Esophagus squamous epithelium (tissue), 5 donors: Measurements from ENCODE around the gene TCN2. TPM values are rescaled to one million over a fixed set of nuclear protein-coding genes. Genes with fewer than 3 reads are reported as not detected.

Experiments used
- DNase-seq: peaks from one replicate; lab custom pipeline; 2025; lab: John Stamatoyannopoulos, UW
- H3K27ac ChIP-seq, 4 donors: fragments of 200-600 bp; sonication (generic); one replicate each; pipeline ENCODE4 v1.5.1; 2016 to 2019; ENCODE audit warnings: mild to moderate bottlenecking in 1 of 4
- H3K27me3 ChIP-seq, 4 donors: fragments of 200-600 bp; sonication (generic); 1 replicate in 3 of 4; 2 replicates in 1 of 4; pipeline versions ENCODE4 v1.5.1 to v1.6.0; 2017 to 2021; ENCODE audit warnings: antibody characterized with exemption in 1 of 4
- H3K36me3 ChIP-seq, 3 donors: fragments of 200-600 bp; sonication (generic); one replicate each; pipeline ENCODE4 v1.5.1; 2016 to 2019
- H3K4me1 ChIP-seq, 3 donors: fragments of 200-600 bp; sonication (generic); one replicate each; pipeline ENCODE4 v1.5.1; 2017 to 2019
- H3K4me3 ChIP-seq, 4 donors: fragments of 200-600 bp; sonication (generic); 1 replicate in 3 of 4; 2 replicates in 1 of 4; pipeline ENCODE4 v1.5.1; 2016 to 2019; ENCODE audit warnings: mild to moderate bottlenecking in 2 of 4, moderate library complexity in 1 of 4
- H3K9me3 ChIP-seq, 3 donors: fragments of 200-600 bp; sonication (generic); one replicate each; pipeline ENCODE4 v1.5.1; 2016 to 2019
- CTCF ChIP-seq, 6 experiments: fragments of 450-650 bp in 4 of 6; fragments of 200-600 bp in 2 of 6; sonication (generic) in 2 of 6; IDR thresholded peaks; one replicate each; pipeline ENCODE4 v1.5.1; 2016 to 2019; ENCODE audit warnings: antibody characterized with exemption in 6 of 6, mild to moderate bottlenecking in 4 of 6, moderate library complexity in 4 of 6
- POLR2A ChIP-seq, 4 donors: fragments of 450-650 bp; IDR thresholded peaks; one replicate each; pipeline ENCODE4 v1.6.1; 2017; ENCODE audit warnings: antibody characterized with exemption in 4 of 4, mild to moderate bottlenecking in 4 of 4, moderate library complexity in 3 of 4
- WGBS, 2 donors: methylation state at CpG; one replicate each; pipeline ENCODE4 v1.1.5; 2018; 5-methylcytosine and 5-hydroxymethylcytosine counted together
- intact Hi-C: fragments of 100-400 bp; cut with DNase I; formaldehyde crosslinking; loops from one replicate; pipeline ENCODE4 v1.15.0; 2022
- total RNA-seq, 4 donors: library from RNA; depleted of rRNA; stranded (reverse); fragments of >200 nt; gene quantifications; one replicate each; pipeline ENCODE4 v1.1.0, GENCODE V29; 2016
- donor health status: DM: yes; HTN: yes; CAD: no.

The TCN2 gene
- total RNA-seq, 4 donors from 2014 or later: 1.9 to 20.4 (median 10.4) TPM

GRCh38 chr22:30568137-30568805, 38.7 kb upstream of the TCN2 start:
- Histone ChIP-seq H3K9me3 (no peaks in the 10 kb centered on the region), H3K4me1 (no peaks in the 10 kb centered on the region), H3K36me3 (no peaks in the 10 kb centered on the region), H3K27ac (no peak overlapping the region), H3K4me3 (no peak overlapping the region), H3K27me3 (peaks cover 0 to 5% (median 0%) of the 10 kb centered on the region in 4 donors)
- TF ChIP-seq POLR2A (IDR thresholded peaks at IDR 0.05) (no peak), CTCF (IDR thresholded peaks at IDR 0.05) (no peak)
- intact Hi-C loops: no loop called here
- WGBS, 2 donors: 60 to 62% methylated on average over 9 to 10 of the region's 10 CpGs
- DNase-seq: no peak

GRCh38 chr22:30569674-30570202, 37.2 kb upstream of the TCN2 start:
- no peak for TF ChIP-seq POLR2A (IDR thresholded peaks at IDR 0.05)
- TF ChIP-seq CTCF (IDR thresholded peaks at IDR 0.05): no peak
- intact Hi-C loops: no loop called here
- 83 to 84% methylated on average over 10 of the region's 10 CpGs for WGBS, 2 donors

GRCh38 chr22:30572210-30572609, 34.8 kb upstream of the TCN2 start:
- no peak overlapping the region for H3K27ac ChIP-seq
- H3K4me3 ChIP-seq: no peak overlapping the region
- WGBS, 2 donors: 73 to 80% methylated on average over 5 of the region's 6 CpGs
- H3K4me1 ChIP-seq: peaks cover 0 to 12% (median 8%) of the 10 kb centered on the region in 3 donors
- peaks cover 14 to 21% (median 14%) of the 10 kb centered on the region in 3 donors for H3K36me3 ChIP-seq
- H3K9me3 ChIP-seq: no peaks in the 10 kb centered on the region
- H3K27me3 ChIP-seq: peaks cover 0 to 4% (median 0%) of the 10 kb centered on the region in 4 donors
- no peak for TF ChIP-seq POLR2A (IDR thresholded peaks at IDR 0.05)
- TF ChIP-seq CTCF (IDR thresholded peaks at IDR 0.05): no peak
- DNase-seq: no peak
- intact Hi-C loops: no loop called here

More at GRCh38 chr22:30569674-30570202, 37.2 kb upstream of the TCN2 start:
- DNase-seq: no peak
- Histone ChIP-seq H3K27ac (no peak overlapping the region), H3K9me3 (no peaks in the 10 kb centered on the region), H3K27me3 (peaks cover 0 to 7% (median 0%) of the 10 kb centered on the region in 4 donors), H3K36me3 (no peaks in the 10 kb centered on the region), H3K4me1 (peaks cover 0 to 7% (median 3%) of the 10 kb centered on the region in 3 donors), H3K4me3 (no peak overlapping the region)

GRCh38 chr22:30572840-30573593, 34.0 kb upstream of the TCN2 start:
- no peak overlapping the region for H3K27ac ChIP-seq
- intact Hi-C loops: no loop called here
- peaks cover 0 to 12% (median 8%) of the 10 kb centered on the region in 3 donors for H3K4me1 ChIP-seq
- H3K4me3 ChIP-seq: no peak overlapping the region
- peaks cover 0 to 4% (median 0%) of the 10 kb centered on the region in 4 donors for H3K27me3 ChIP-seq
- H3K36me3 ChIP-seq: peaks cover 19 to 30% (median 20%) of the 10 kb centered on the region in 3 donors
- no peak for TF ChIP-seq CTCF (IDR thresholded peaks at IDR 0.05)
- WGBS, 2 donors: 34 to 60% methylated on average over 5 to 6 of the region's 12 CpGs
- H3K9me3 ChIP-seq: no peaks in the 10 kb centered on the region
- no peak for DNase-seq
